NCI-H1092 (cell line): ENCODE data around the gene BORCS5.

Source experiments
- DNase-seq: peaks from one replicate; lab custom pipeline; 2025; lab: John Stamatoyannopoulos, UW

The BORCS5 gene

DNA sequence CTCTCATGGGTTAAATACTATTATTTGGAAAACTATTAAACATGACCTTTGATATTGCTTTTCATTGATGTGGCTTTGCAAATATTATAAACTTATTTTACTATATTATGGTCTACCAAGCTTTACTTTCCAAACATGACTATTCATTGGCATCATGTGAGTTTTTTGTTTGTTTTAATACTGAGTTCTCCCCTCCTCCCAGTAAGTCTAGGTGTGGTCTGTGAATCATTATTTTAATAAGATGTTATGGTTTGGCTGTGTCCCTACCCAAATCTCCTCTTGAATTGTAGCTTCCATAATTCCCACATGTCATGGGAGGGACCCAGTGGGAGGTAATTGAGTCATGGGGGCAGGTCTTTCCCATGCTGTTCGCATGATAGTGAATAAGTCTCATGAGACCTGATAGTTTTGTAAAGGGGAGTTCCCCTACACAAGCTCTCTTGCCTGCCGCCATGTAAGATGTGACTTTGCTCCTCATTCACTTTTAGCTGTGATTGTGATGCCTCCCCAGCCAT, 80.0 kb downstream of the BORCS5 start:
- no peak for DNase-seq

- DNase-seq = no peak
Observed at GRCh38 chr12:12439636-12440035, 82.8 kb downstream of the BORCS5 start.

- peak; percentile 93 for DNase-seq
Observed at GRCh38 chr12:12440784-12441428, 84.0 kb downstream of the BORCS5 start.

DNA sequence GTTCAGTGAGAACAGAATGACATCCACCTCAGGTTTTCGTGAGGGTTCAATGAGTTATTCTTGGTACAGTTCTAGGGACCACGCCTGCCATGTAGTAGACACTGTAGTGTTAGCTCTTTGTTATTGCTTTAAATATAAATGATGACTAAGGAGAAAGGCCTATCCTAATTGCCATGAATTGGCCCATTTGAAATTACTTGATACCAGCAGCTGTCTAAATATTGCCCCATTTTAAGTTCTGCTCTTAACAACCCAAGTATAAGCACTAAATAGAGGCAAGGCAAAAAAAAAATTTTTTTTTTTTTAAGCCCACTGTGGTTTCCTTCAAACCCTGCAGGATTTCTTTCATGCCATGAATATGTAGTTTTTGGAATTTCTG, 84.5 kb downstream of the BORCS5 start:
- peak; percentile 73 for DNase-seq

- DNase-seq = no peak
Observed at GRCh38 chr12:12441843-12442461, 85.1 kb downstream of the BORCS5 start.

DNA sequence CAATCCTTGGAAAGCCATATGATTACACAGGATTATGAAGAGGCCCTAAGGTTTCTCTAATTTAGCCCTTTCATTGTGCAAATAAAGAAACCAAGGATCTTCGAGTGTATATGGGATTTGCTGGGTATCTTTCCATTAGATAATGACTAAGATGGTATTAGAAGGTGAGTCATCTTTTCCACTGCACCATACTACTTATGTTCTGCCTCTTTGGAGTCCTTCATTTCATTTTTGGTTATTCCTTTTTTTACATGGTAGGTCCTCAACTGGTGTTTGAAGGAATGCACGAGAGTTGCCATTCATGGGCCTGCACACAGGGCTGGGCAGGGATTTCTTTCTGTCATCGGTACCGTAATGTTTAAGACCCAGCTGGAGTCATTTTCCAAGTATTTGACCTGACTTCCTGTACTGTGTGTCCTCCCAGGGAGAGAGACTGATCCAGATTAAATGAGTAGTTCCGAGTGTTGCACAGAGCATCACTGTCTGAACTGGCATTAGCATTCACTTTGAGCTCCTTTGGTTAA, 85.7 kb downstream of the BORCS5 start:
- DNase-seq = no peak

DNA sequence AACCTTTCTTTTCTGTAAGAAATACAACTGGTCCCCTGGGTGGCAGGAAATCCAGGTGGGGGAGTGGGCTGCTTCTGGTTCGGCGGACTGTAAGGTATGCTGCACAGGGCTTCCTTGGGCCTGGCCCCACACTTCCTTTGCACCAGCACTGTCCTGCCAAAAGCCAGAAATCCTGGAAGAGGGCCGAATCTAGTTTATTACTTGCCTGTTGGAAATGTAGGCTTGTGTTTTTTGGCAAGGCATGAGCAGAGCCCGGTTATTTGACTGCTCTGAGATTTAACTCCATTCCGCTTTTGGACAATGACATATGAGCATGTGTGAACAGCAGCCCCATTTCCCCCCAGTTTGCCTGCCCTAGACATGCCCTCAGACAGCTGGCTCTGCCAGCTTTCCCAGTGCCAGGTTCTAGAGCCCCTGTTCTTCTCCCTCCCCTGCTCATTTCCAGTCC, 86.6 kb downstream of the BORCS5 start:
- no peak for DNase-seq

DNA sequence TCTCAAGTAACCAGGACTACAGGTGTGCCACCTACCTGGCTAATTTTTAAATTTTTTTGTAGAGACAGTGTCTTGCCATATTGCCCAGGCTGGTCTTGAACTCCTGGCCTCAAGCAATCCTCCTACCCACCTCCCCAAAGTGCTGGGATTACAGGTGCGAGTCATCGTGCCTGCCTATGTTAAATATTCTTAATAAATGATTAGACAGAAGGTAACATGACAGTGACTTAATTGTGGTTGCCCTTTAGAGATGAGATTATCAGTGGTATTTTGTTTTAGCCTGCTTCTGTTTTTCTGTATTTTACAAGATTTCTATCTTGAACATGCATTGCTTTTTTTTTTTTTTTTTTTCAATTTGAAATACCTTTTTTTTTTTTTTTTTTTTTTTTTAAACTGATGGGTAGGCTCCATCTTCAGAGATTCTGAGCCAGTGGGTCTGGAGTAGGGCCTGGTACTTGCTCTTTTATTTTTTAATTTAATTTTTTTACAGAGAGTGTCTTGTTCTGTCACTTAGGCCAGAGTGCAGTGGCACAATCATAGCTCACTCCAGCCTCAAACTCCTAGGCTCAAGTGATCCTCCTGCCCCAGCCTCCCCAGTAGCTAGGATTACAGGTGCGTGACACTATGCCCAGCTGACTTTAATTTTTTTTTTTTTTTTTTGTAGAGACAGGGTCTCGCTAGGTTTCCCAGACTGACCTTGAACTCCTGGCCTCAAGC, 88.4 kb downstream of the BORCS5 start:
- no peak for DNase-seq

DNA sequence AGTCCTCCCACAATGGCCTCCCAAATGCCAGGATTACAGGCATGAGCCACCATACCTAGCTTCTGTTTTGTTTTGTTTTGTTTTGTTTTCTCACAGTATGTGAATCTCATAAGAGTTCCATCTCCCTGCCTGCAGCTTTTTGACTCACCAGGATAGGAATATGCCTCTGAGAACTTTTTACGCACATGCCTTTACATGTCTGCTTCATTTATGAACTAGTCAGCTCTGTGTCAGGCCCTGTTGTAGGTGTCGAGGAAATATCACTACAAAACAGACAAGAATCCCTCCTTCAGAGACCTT, 89.0 kb downstream of the BORCS5 start:
- DNase-seq = no peak

GRCh38 chr12:12446786-12447185, 89.9 kb downstream of the BORCS5 start:
- DNase-seq = no peak

GRCh38 chr12:12447236-12447635, 90.4 kb downstream of the BORCS5 start:
- DNase-seq = no peak

- no peak for DNase-seq
Observed at GRCh38 chr12:12447837-12448236, 91.0 kb downstream of the BORCS5 start.

DNA sequence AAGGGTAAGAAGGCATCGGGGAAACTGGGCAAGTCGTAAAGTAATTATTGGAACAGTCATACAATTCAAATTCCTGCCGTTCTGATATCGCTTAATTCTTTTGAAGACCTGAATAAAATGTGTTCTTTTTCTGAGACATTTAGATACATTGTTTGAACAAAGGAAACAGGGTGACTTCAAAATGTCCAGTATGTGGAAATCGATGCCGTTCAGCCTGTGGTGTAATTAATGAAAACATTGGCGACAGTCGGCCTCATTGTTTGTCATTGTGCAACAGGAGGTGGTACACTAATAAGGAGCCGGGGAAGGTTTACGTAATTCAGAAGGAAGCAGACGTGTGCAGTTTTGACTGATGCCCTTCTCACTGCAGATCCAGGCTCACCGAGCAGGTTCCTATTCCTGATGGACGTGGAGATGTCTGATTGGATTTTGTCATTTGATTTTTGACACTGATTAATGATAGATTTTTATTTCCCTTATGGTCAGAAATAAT, 92.7 kb downstream of the BORCS5 start:
- DNase-seq = no peak

- no peak for DNase-seq
Observed at GRCh38 chr12:12450043-12450471, 93.2 kb downstream of the BORCS5 start.

DNA sequence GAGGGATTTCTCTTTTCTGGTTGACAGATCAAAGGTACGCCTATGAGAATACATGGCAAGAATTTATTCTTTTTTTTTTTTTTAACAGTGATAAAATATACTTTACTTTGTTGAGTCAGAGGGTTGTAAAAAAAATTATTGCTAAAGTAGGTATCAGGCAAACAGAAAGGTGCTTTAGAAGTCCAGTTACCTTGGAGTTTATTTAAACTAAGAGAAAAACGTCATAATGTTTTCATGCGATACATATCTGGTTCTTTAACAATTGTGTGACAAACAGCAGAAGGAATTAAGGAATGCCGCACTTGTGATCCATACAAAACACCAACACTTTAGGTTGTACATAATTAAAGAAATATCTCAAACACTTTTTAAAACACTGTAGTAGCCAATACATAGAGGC, 94.2 kb downstream of the BORCS5 start:
- DNase-seq = no peak

- no peak for DNase-seq
Observed at GRCh38 chr12:12452326-12452902, 95.5 kb downstream of the BORCS5 start.

DNA sequence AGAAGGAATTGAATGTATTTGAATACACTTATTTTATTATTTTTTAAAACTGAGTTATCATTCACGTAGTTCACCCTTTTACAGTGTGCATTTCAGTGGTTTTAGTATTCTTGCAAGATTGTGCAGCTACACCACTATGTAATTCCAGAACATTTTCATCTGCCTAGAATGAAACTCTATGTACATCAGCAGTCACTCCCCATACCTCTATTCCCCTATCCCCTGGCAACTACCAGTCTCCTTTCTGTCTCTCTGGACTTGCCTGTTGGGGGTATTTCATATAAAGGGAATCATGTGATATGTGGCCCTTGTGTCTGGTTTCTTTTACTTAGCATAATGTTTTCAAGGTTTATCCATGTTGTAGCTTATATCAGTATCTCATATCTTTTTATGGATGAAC, 96.8 kb downstream of the BORCS5 start:
- no peak for DNase-seq

GRCh38 chr12:12454315-12454714, 97.4 kb downstream of the BORCS5 start:
- no peak for DNase-seq

DNA sequence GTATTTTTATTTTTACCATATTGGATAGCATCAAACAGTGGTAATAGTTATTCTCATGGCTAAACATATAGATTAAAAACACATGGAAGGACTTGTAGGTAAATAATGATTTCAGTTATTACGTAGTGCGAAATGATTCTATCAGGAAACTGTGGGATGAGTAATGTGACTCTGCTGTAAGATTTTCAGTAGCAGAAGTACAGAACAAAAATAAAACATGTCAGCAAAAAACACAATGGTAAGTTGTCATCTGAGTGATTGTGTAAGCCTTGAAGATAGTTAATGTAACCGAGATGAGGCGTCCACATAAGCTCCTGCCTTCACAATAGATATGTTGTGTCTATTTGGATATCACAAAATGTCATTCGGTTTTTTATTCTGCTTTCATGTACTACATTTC, 99.8 kb downstream of the BORCS5 start:
- no peak for DNase-seq

- DNase-seq = no peak
Observed at GRCh38 chr12:12460935-12461922, 104.4 kb downstream of the BORCS5 start.

- no peak for DNase-seq
Observed at GRCh38 chr12:12461923-12462315, 105.0 kb downstream of the BORCS5 start.
